Head of caudate nucleus (tissue), 42 donors: ENCODE data around the gene NRDC.

ENCODE experiments used
- DNase-seq, 42 donors: peaks; one replicate each; pipeline versions ENCODE4 v3.0.0 to v3.0.0-alpha.2; 2020 to 2021; ENCODE audit warnings: mixed read lengths in 7 of 42
- intact Hi-C: fragments of 100-400 bp; cut with DNase I; formaldehyde crosslinking; loops from one replicate; pipeline ENCODE4 v1.15.0; 2022

Gene NRDC

GRCh38 chr1:51744506-51745303 is 133.8 kb downstream of the NRDC start:
- intact Hi-C loops = no loop called here
- no peak for DNase-seq

DNA sequence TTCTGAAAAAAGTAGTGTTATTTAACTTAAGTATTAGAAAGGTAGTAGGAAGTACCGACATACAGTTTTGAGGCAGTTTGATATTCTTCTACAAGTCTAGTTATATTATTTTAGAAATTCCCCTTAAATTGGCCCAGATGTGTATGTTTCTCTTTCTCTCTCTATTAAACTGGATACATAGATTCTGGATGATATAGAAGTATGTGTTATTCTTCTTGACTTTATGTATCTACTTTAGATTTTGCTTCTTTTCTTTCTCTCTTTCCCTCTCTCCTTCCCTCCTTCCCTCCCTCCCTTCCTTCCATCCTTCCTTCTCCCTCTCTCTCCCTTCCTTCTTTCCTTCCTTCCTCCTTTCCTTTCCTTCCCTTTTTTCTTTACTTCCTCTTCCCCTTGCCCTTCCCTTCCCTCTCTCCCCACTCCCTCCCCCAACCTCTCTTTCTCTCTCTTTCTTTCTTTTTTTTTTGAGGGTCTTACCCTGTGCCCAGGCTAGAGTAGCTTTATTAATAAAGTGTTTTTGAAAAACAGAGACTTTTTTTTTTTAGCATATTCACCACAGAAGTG is 137.3 kb downstream of the NRDC start:
- DNase-seq = no peak
- intact Hi-C loops = no loop called here

DNA sequence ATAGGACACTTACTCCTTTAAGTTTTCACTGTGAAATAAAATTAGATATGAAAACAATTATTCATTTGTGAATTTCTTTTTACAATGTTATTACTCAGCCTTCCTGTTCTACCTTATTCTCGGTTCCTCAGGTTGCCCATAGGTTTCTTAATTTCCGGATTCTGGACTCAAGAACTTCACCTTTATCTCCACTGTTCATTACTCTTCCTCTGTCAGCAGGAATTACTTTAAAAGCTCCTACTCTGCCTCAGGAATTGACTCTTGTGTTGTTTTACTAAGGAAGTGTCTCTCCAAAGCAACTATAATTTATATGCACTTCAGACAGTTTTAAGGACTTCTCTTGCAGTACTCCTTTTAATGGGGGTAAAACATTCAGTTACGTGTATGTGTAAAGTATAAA is 137.9 kb downstream of the NRDC start:
- intact Hi-C loops = no loop called here
- DNase-seq = no peak
